ENCODE measurements around the gene CDC42BPA.

- TF ChIP-seq EZH2 (IDR thresholded peaks at IDR 0.05; ENCODE audit: low read length, missing control alignments) = no peak
- no peak for TF ChIP-seq CTCF (conservative IDR thresholded peaks at IDR 0.05 in 1 of 2, IDR thresholded peaks at IDR 0.05 in 1 of 2; ENCODE audit: low read depth in 1 of 2, low read length in 2 of 2)
Measured at GRCh38 chr1:227355542-227356245, 37.4 kb upstream of the CDC42BPA start.
